Mesothelial cell of epicardium (in vitro differentiated cells): ENCODE results near the gene C1QB. TPM values are rescaled to one million over a fixed set of nuclear protein-coding genes. Genes with fewer than 3 reads are reported as not detected.
"Not testable (repeated sequence)": the region's sequence is repeated elsewhere in the genome, so short reads cannot be mapped to it uniquely, and the experiment has no call there.

ENCODE experiments used
- DNase-seq, 2 experiments: peaks; one replicate each; pipeline ENCODE4 v3.0.0; 2021; ENCODE audit warnings: low spot score in 2 of 2; ENCODE audit not compliant: unreplicated experiment in 2 of 2
- H3K27ac Mint-ChIP-seq: 2 replicates; pipeline ENCODE4 v1.8.0; 2021; ENCODE audit warnings: mixed read lengths
- H3K27me3 Mint-ChIP-seq: 2 replicates; pipeline ENCODE4 v1.8.0; 2021; ENCODE audit warnings: low read depth, mixed read lengths
- H3K36me3 Mint-ChIP-seq: 2 replicates; pipeline ENCODE4 v1.8.0; 2021; ENCODE audit warnings: mixed read lengths
- H3K4me1 Mint-ChIP-seq: 2 replicates; pipeline ENCODE4 v1.8.0; 2021; ENCODE audit warnings: mixed read lengths
- H3K4me3 Mint-ChIP-seq: 2 replicates; pipeline ENCODE4 v1.8.0; 2021; ENCODE audit warnings: mild to moderate bottlenecking, moderate library complexity, mixed read lengths
- H3K9me3 Mint-ChIP-seq: 2 replicates; pipeline ENCODE4 v1.8.0; 2021; ENCODE audit warnings: mixed read lengths
- total RNA-seq: library from RNA; stranded (reverse); gene quantifications from 3 replicates; pipeline ENCODE4 v1.2.1, GENCODE V29; 2021
- TF ChIP-seq, protein P1 (sequence below): fragments of 200-600 bp; sonication (generic); IDR thresholded peaks from one replicate; pipeline ENCODE4 v1.5.0; 2021; ENCODE audit warnings: antibody characterized with exemption; ENCODE audit not compliant: unreplicated experiment

C1QB gene
- total RNA-seq, 1 donor from 2014 or later: not detected

DNA sequence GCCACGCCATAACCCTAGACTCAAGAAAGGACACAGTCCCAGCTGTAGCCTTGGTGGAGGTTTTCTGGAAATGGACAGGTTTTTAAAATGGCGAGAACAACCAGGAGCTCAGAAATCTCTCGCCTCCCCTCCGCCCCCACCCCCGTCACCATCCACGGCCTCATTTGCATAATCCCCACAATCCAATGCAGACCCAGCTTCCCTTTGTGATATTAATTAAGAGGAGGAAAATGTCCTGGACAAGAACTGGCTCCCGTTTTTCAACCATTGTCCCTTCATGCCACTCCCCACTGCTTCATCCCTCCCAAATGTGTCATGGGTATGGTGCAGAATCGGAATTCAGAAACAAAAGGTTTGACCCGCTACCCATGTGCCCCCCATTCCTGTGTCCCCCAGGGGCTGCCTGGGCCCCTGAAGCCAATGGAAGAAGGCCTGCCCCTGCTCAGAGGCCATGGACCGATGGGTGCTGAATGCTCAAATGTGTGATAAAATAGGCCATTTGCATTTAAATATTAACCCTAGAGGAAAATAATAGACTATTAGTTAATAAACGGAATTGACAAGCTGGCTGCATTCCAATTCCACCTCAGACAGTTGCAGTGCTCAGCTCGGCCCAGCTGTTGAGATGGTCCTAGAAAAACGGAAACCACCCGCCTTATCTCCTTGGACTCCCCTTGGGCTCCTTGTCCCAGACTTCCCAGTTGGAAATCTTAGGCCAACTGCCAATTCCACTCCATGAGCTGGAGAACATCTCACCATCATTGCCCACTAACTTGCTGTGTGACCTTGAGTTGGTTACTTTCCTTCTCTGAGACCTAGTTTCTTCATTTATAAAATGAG is 46.9 kb downstream of the C1QB start:
- no peaks in the 10 kb centered on the region for H3K36me3 Mint-ChIP-seq
- H3K27ac Mint-ChIP-seq: no peak overlapping the region
- no peaks in the 10 kb centered on the region for H3K27me3 Mint-ChIP-seq
- TF ChIP-seq, protein P1, sequence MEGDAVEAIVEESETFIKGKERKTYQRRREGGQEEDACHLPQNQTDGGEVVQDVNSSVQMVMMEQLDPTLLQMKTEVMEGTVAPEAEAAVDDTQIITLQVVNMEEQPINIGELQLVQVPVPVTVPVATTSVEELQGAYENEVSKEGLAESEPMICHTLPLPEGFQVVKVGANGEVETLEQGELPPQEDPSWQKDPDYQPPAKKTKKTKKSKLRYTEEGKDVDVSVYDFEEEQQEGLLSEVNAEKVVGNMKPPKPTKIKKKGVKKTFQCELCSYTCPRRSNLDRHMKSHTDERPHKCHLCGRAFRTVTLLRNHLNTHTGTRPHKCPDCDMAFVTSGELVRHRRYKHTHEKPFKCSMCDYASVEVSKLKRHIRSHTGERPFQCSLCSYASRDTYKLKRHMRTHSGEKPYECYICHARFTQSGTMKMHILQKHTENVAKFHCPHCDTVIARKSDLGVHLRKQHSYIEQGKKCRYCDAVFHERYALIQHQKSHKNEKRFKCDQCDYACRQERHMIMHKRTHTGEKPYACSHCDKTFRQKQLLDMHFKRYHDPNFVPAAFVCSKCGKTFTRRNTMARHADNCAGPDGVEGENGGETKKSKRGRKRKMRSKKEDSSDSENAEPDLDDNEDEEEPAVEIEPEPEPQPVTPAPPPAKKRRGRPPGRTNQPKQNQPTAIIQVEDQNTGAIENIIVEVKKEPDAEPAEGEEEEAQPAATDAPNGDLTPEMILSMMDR: no peak
- H3K9me3 Mint-ChIP-seq: no peaks in the 10 kb centered on the region
- no peak overlapping the region for H3K4me3 Mint-ChIP-seq
- no peak for DNase-seq
- peaks cover 6% of the 10 kb centered on the region for H3K4me1 Mint-ChIP-seq

DNA sequence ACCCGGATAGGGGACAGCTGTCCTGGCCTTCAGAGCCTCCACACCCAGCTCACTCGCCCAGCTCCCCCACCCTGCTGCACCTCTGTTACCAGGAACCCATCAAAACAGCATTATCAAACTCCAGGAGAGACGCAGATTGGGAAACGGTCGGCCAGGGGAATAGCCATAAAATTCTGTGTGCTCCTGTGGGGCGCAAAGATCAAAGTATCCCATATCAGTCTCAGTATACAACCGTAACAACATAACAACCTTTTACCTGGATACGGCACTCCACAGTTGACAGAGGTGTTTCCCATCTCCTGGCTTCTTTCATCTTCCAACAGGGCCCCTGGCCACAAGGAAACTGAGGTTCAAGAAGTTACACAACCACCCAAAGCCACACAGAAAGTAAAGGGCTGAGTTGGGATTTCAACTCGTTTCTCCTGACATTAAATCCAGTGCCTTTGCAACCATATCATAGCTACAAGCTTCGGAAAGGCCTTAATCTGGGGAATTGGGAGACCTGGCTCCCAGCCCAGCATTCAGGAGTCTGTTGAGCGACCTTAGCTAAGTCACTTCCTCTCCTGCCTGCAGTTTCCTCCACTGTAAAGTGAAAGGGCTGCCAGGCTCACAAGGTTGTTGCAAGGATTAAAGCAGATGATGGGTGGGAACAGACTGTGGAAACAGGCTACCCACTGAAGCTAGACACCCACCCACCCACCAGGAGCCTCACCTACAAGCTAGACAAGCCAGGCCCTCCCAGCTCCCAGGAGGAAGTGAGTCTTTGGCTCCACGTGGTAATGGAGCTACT is 49.5 kb downstream of the C1QB start:
- TF ChIP-seq, protein P1: no peak
- DNase-seq: no peak
- no peaks in the 10 kb centered on the region for H3K27me3 Mint-ChIP-seq
- H3K4me3 Mint-ChIP-seq: no peak overlapping the region
- H3K36me3 Mint-ChIP-seq: no peaks in the 10 kb centered on the region
- peaks cover 6% of the 10 kb centered on the region for H3K4me1 Mint-ChIP-seq
- no peaks in the 10 kb centered on the region for H3K9me3 Mint-ChIP-seq
- H3K27ac Mint-ChIP-seq: no peak overlapping the region

DNA sequence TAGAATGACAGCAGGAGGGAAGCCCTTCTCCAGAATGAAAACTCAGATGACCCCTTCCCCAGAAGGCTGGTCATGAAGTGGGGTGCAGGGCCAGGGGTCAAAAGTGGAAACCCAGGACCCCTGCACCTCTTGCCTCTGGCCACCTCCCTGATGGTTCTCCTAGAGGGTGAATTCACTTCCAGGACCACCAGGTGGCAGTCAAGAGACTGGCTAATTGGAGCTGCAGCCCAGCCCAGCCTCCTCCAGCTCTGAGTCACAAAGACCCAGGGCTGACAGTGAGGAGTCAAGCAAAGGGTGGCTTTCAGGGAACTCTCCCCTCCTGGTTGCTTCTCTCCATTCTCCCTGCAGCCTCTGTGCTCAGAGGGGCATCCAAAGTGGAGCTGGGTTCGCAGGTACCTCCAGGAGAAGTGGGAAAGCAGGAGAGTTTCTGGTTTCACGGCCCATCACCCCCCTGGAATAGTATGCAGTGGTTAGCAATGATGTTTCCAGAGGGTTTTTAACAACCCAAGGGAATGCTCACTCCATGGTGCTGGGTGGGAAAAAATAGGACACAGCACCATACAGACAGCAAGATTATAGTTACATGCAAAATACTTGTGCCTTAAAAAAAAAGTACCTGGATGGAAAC is 51.5 kb downstream of the C1QB start:
- no peaks in the 10 kb centered on the region for H3K27me3 Mint-ChIP-seq
- H3K9me3 Mint-ChIP-seq: no peaks in the 10 kb centered on the region
- TF ChIP-seq, protein P1: peak; percentile 83
- peak; percentile 60 to 86 for DNase-seq
- peaks cover 14% of the 10 kb centered on the region for H3K4me1 Mint-ChIP-seq
- no peak overlapping the region for H3K4me3 Mint-ChIP-seq
- H3K36me3 Mint-ChIP-seq: no peaks in the 10 kb centered on the region
- H3K27ac Mint-ChIP-seq: peak overlapping the region; percentile 50

DNA sequence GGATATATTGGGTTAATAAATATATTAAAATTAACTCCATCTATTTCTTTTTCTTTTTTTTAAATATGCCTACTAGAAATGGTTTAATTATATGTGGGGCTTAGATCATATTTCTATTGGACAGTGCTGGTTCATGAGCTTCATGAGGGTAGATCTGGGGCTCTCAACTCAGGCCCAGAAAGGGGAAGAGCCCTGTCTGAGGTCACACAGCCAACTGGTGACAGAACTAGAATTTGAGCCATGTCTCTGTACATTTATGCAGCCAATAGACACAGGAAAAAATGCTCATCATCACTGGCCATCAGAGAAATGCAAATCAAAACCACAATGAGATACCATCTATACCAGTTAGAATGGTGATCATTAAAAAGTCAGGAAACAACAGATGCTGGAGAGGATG is 52.5 kb downstream of the C1QB start:
- H3K27ac Mint-ChIP-seq: no peak overlapping the region
- peaks cover 17% of the 10 kb centered on the region for H3K4me1 Mint-ChIP-seq
- no peaks in the 10 kb centered on the region for H3K27me3 Mint-ChIP-seq
- no peaks in the 10 kb centered on the region for H3K36me3 Mint-ChIP-seq
- TF ChIP-seq, protein P1: no peak
- H3K9me3 Mint-ChIP-seq: no peaks in the 10 kb centered on the region
- DNase-seq: no peak
- no peak overlapping the region for H3K4me3 Mint-ChIP-seq

DNA sequence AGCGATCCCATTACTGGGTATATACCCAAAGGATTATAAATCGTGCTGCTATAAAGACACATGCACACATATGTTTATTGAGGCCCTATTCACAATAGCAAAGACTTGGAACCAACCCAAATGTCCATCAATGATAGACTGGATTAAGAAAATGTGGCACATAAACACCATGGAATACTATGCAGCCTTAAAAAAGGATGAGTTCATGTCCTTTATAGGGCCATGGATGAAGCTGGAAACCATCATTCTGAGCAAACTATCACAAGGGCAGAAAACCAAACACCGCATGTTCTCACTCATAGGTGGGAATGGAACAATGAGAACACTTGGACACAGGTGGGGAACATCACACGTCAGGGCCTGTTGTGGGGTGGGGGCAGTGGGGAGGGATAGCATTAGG is 53.1 kb downstream of the C1QB start:
- H3K4me3 Mint-ChIP-seq, H3K27me3 Mint-ChIP-seq, H3K36me3 Mint-ChIP-seq, H3K9me3 Mint-ChIP-seq, H3K27ac Mint-ChIP-seq, DNase-seq: not testable (repeated sequence)
- H3K4me1 Mint-ChIP-seq: peaks cover 17% of the 10 kb centered on the region
